OCI-LY7 (cell line): ENCODE measurements around the gene CCDC17. TPM values are rescaled to one million over a fixed set of nuclear protein-coding genes. Genes with fewer than 3 reads are reported as not detected.
"Not testable (repeated sequence)": the region's sequence is repeated elsewhere in the genome, so short reads cannot be mapped to it uniquely, and the experiment has no call there.

ENCODE experiments used
- BruUV-seq: library from RNA; stranded (reverse); fragments of 400-500 nt; replicated peaks from 2 replicates; lab custom pipeline; 2021; lab: Mats Ljungman, UMichigan
- CTCF ChIA-PET: fragments of 300-600 bp; sonication (Branson Sonifier 250); formaldehyde crosslinking; loops from one replicate; lab custom pipeline; 2022; ENCODE audit warnings: antibody characterized with exemption; ENCODE audit not compliant: unreplicated experiment; lab: Charles Lee
- POLR2A ChIA-PET: fragments of 300-600 bp; sonication (Branson Sonifier 250); formaldehyde crosslinking; loops from one replicate; lab custom pipeline; 2022; ENCODE audit warnings: antibody characterized with exemption; lab: Charles Lee
- DNase-seq: peaks from one replicate; pipeline ENCODE4 v3.0.0-alpha.2; 2015; ENCODE audit warnings: low spot score
- H2AFZ ChIP-seq: fragments of 200-600 bp; sonication (generic), shearing (Covaris generic); 2 replicates; pipeline ENCODE4 v1.6.1; 2014; ENCODE audit warnings: mild to moderate bottlenecking, antibody characterized with exemption, low read length, moderate library complexity
- H3K27ac ChIP-seq: fragments of 200-600 bp; sonication (generic); 2 replicates; pipeline ENCODE4 v1.5.1; 2014; ENCODE audit warnings: mixed run types, low read depth, mild to moderate bottlenecking, moderate library complexity, low read length, inconsistent platforms; ENCODE audit not compliant: poor library complexity, severe bottlenecking
- H3K36me3 ChIP-seq: fragments of 200-600 bp; sonication (generic); 2 replicates; pipeline ENCODE4 v1.6.1; 2014; ENCODE audit warnings: mild to moderate bottlenecking, antibody characterized with exemption, low read length, moderate library complexity, mixed read lengths; ENCODE audit not compliant: insufficient read depth
- H3K4me1 ChIP-seq: fragments of 200-600 bp; sonication (generic); 2 replicates; pipeline ENCODE4 v1.5.1; 2014; ENCODE audit warnings: mild to moderate bottlenecking, low read length; ENCODE audit not compliant: insufficient read depth, poor library complexity, severe bottlenecking
- H3K4me2 ChIP-seq: fragments of 200-600 bp; sonication (generic); 2 replicates; pipeline ENCODE4 v1.6.1; 2014; ENCODE audit warnings: mild to moderate bottlenecking, low read length
- H3K4me3 ChIP-seq: fragments of 200-600 bp; sonication (generic); 2 replicates; pipeline ENCODE4 v1.5.1; 2014; ENCODE audit warnings: mild to moderate bottlenecking, low read depth, low read length; ENCODE audit not compliant: poor library complexity, severe bottlenecking
- H3K79me2 ChIP-seq: fragments of 200-600 bp; sonication (generic); 2 replicates; pipeline ENCODE4 v1.6.1; 2016; ENCODE audit warnings: low read depth, mild to moderate bottlenecking, low read length, moderate library complexity, mixed read lengths; ENCODE audit not compliant: insufficient read depth
- H3K9me2 ChIP-seq: fragments of 200-600 bp; sonication (generic); 2 replicates; pipeline ENCODE4 v1.6.1; 2016; ENCODE audit warnings: mild to moderate bottlenecking, low read length, mixed read lengths; ENCODE audit not compliant: insufficient read depth
- H3K9me3 ChIP-seq: fragments of 200-600 bp; sonication (generic); 2 replicates; pipeline ENCODE4 v1.6.1; 2014; ENCODE audit warnings: mild to moderate bottlenecking, mixed run types, low read length, mixed read lengths
- H4K20me1 ChIP-seq: fragments of 200-600 bp; sonication (generic); 2 replicates; pipeline ENCODE4 v1.6.1; 2014; ENCODE audit warnings: mild to moderate bottlenecking, antibody characterized with exemption, low read length, moderate library complexity, mixed read lengths; ENCODE audit not compliant: insufficient read depth
- EZH2phosphoT487 ChIP-seq: fragments of 200-600 bp; sonication (generic); IDR thresholded peaks from 2 replicates; pipeline ENCODE4 v1.6.1; 2018; ENCODE audit warnings: low read depth, borderline replicate concordance, mild to moderate bottlenecking, mixed run types, antibody characterized with exemption, low read length, moderate library complexity, mixed read lengths
- intact Hi-C: fragments of 100-400 bp; cut with micrococcal nuclease; formaldehyde crosslinking; loops from one replicate; pipeline ENCODE4 v1.10.0; 2022; ENCODE audit not compliant: unreplicated experiment
- total RNA-seq, 2 experiments: library from RNA; depleted of rRNA in 1 of 2; stranded (reverse); fragments of >200 nt in 1 of 2; shearing (Covaris generic) in 1 of 2; gene quantifications; 2 replicates each; pipeline ENCODE4 v1.2.3, GENCODE V29; 2014 to 2022
- TF ChIP-seq, protein P1 (sequence below): fragments of 200-600 bp; sonication (generic); conservative IDR thresholded peaks from 2 replicates; pipeline ENCODE4 v1.5.1; 2014; ENCODE audit warnings: mild to moderate bottlenecking, antibody characterized with exemption, low read length, moderate library complexity, mixed read lengths

The CCDC17 gene
- total RNA-seq, 2 experiments from 2014 or later, result 3.2 to 5.0 TPM

GRCh38 chr1:45604239-45604638 is 19.6 kb downstream of the CCDC17 start:
- peaks cover 76% of the 10 kb centered on the region for H3K79me2 ChIP-seq
- H3K4me1 ChIP-seq, result peaks cover 24% of the 10 kb centered on the region
- no peak overlapping the region for H3K4me3 ChIP-seq
- TF ChIP-seq, protein P1, sequence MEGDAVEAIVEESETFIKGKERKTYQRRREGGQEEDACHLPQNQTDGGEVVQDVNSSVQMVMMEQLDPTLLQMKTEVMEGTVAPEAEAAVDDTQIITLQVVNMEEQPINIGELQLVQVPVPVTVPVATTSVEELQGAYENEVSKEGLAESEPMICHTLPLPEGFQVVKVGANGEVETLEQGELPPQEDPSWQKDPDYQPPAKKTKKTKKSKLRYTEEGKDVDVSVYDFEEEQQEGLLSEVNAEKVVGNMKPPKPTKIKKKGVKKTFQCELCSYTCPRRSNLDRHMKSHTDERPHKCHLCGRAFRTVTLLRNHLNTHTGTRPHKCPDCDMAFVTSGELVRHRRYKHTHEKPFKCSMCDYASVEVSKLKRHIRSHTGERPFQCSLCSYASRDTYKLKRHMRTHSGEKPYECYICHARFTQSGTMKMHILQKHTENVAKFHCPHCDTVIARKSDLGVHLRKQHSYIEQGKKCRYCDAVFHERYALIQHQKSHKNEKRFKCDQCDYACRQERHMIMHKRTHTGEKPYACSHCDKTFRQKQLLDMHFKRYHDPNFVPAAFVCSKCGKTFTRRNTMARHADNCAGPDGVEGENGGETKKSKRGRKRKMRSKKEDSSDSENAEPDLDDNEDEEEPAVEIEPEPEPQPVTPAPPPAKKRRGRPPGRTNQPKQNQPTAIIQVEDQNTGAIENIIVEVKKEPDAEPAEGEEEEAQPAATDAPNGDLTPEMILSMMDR, result no peak
- no peak for TF ChIP-seq EZH2phosphoT487
- ChIA-PET CTCF (no interaction called here), POLR2A (interaction anchor here (0.6 kb wide), 2 partner anchors 23 to 428 kb away, joined by 3 read pairs; no protein-coding TSS in a partner anchor)
- H4K20me1 ChIP-seq, result peaks cover 26% of the 10 kb centered on the region; the same call in 1 of the 2 replicates
- no peak overlapping the region for H3K4me2 ChIP-seq
- intact Hi-C loops, result no loop called here
- DNase-seq, result no peak
- no peaks in the 10 kb centered on the region for H3K9me3 ChIP-seq
- no peak overlapping the region for H2AFZ ChIP-seq
- peaks cover 99% of the 10 kb centered on the region for H3K36me3 ChIP-seq
- H3K27ac ChIP-seq, result no peak overlapping the region
- no peaks in the 10 kb centered on the region for H3K9me2 ChIP-seq
- BruUV-seq, result no TSS peak

DNA sequence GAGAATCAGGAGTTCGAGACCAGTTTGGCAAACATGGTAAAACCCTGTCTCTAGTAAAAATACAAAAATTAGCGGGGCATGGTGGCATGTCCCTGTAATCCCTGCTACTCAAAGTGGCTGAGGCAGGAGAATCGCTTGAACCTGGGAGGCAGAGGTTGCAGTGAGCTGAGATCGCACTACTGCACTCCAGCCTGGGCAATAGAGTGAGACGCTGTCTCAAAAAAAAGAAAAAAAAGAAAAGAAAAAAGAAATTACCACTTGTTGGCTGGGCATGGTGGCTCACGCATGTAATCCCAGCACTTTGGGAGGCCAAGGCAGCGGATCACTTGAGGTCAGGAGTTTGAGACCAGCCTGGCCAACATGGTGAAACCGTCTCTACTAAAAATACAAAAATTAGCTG is 27.1 kb downstream of the CCDC17 start:
- intact Hi-C loops, CTCF ChIA-PET, H3K27ac ChIP-seq, H2AFZ ChIP-seq, H3K4me2 ChIP-seq, H3K4me3 ChIP-seq, H3K9me2 ChIP-seq, H3K9me3 ChIP-seq, H3K4me1 ChIP-seq, BruUV-seq, DNase-seq: not testable (repeated sequence)
- H3K79me2 ChIP-seq, result peaks cover 100% of the 10 kb centered on the region
- POLR2A ChIA-PET, result interaction anchor here (0.7 kb wide), 1 partner anchor 11 kb away, joined by 3 read pairs; no protein-coding TSS in a partner anchor
- H4K20me1 ChIP-seq, result peaks cover 31% of the 10 kb centered on the region
- H3K36me3 ChIP-seq, result peaks cover 98% of the 10 kb centered on the region

GRCh38 chr1:45594412-45594811 is 29.4 kb downstream of the CCDC17 start:
- CTCF ChIA-PET, result no interaction called here
- TF ChIP-seq, protein P1, result no peak
- no peak for TF ChIP-seq EZH2phosphoT487
- DNase-seq, result no peak
- H2AFZ ChIP-seq, result no peak overlapping the region
- H3K27ac ChIP-seq, result no peak overlapping the region
- H4K20me1 ChIP-seq, result peaks cover 22% of the 10 kb centered on the region
- no peaks in the 10 kb centered on the region for H3K9me3 ChIP-seq
- H3K4me2 ChIP-seq, result no peak overlapping the region
- no peak overlapping the region for H3K4me3 ChIP-seq
- POLR2A ChIA-PET, result interaction anchor here (1.1 kb wide), 1 partner anchor 76 kb away, joined by 3 read pairs; no protein-coding TSS in a partner anchor
- H3K79me2 ChIP-seq, result peaks cover 100% of the 10 kb centered on the region
- no TSS peak for BruUV-seq
- H3K9me2 ChIP-seq, result no peaks in the 10 kb centered on the region
- no peaks in the 10 kb centered on the region for H3K4me1 ChIP-seq
- H3K36me3 ChIP-seq, result peaks cover 98% of the 10 kb centered on the region
- intact Hi-C loops, result no loop called here
